Right renal cortex interstitium (tissue), 3 donors: ENCODE results near the gene CD109. TPM values are rescaled to one million over a fixed set of nuclear protein-coding genes. Genes with fewer than 3 reads are reported as not detected.
"Not testable (repeated sequence)": the region's sequence is repeated elsewhere in the genome, so short reads cannot be mapped to it uniquely, and the experiment has no call there.

Source experiments
- DNase-seq, 3 donors: peaks; one replicate each; pipeline ENCODE4 v3.0.0-alpha.2; 2013; ENCODE audit warnings: low read depth in 3 of 3, low spot score in 2 of 3
- polyA plus RNA-seq, 3 donors: library from polyadenylated mRNA; unstranded; fragments of 120-200 nt; gene quantifications; one replicate each; pipeline ENCODE4 v1.2.1, GENCODE V29; 2013; ENCODE audit not compliant: insufficient read length in 3 of 3

CD109 gene
- polyA plus RNA-seq, 3 donors, result 12.4 to 15.5 (median 14.8) TPM

DNA sequence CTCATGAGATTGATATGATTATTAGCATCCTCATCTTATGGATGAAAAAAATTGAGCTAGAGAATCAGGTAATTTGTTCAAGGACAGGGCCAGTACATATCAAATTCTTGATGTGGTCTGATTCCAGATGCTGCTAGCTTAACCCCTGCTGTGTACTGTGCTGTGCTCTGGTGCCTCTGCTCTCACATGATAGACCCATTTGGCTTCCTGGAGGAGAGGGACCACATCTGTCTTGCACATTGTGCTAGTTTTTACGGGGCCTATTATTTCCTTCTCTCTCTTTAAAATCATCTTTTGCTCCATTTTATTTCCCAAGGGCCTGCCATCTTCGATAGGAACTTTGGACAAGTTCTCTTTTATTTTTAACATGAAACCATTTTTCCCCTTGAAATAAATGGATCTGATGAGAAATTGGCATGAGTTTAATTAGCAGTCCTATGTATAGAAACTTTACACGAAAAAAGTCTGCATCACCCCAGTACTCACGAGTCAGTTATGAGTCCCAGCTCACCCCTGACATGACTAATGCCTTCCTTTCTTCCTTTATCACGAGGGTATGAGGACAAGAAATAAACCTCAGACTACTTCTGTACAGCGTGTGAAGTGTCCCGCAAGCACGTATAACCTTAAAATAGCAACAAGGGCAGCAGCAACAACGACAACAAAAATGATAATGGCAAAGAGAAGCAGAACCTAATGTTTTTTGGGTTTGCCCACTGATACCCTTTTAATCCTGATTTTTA, 26.5 kb downstream of the CD109 start:
- DNase-seq, result no peak

DNA sequence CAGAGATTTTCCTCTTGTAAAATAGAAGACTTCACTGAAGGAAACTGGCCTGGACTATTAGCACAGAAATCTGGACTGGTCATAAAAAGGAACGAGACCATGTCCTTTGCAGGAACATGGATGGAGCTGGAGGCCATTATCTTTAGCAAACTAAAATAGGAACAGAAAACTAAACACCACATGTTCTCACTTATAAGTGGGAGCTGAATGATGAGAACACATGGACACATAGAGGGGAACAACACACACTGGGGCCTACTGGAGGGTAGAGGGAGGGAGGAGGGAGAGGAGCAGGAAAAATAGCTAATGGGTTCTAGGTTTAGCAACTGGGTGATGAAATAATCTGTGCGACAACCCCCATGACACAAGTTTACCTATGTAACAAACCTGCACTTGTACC, 27.5 kb downstream of the CD109 start:
- not testable (repeated sequence) for DNase-seq

GRCh38 chr6:73724389-73724788, 28.4 kb downstream of the CD109 start:
- DNase-seq, result no peak

GRCh38 chr6:73725192-73725591, 29.2 kb downstream of the CD109 start:
- DNase-seq, result not testable (repeated sequence)

DNA sequence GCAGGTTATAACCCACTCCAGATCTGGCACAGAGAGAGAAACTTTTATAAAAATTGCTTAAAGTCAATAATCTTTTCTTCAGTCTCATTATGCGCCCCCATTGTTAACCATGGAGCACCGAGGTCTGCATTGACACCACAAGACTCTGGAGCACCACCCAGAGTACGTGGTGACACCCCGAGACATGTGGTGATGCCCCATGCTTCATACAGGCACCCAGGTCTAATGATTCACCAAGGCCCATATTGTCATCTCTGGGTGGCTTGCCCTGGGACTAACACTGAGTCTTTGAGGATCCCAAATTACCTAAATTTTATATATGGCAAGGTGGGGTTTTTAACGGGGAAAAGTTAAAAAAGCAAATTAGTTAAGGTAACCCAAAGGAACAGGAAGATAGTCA, 31.1 kb downstream of the CD109 start:
- no peak for DNase-seq

DNA sequence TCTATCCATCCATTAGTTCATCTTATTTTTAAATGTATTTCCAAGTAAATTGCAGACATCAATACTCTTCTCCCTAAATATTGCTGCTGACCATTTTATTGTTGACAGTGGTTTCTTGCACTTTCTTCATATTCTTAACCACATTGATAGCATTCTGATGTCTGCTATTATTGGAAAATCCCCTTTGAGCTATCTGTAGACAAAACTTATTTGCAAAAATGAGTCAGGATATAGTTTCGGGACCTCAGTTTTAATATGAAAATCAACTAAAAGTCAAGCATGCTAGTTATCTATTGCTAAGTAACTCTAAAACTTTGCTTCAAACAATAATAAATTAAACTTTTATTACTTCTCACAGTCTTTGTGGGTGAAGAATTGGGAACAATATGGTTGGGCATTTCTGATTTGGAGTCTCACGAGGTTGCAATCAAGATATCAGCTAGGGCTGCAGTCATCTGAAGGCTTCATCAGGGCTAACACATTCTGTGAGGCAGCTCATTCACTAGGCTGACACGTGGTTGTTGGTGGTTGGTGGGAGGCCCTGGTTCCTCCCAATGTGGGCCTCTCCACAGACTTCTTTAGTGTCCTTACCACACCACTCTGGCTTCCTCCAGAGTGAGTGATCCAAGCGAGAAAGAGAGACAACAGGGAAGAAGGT, 32.7 kb downstream of the CD109 start:
- no peak for DNase-seq

DNA sequence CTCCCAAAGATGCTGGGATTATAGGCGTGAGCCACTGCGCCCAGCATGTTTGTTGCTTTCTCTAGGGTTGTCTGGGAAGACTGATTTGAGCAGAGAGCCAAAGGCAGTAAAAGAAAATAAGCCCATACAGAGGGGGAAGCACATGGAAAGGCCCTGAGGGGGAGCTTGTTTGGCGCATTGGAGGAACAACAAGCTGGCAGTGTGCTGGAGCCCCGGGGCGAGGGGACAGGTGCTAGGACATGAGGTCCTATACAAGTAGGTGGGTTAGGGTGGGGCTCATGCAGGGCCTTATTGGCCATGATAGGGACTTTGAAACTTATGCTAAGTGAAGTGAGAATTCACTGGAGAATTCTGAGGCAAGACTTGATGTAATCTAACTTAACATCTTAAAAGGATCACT, 35.3 kb downstream of the CD109 start:
- DNase-seq, result no peak

DNA sequence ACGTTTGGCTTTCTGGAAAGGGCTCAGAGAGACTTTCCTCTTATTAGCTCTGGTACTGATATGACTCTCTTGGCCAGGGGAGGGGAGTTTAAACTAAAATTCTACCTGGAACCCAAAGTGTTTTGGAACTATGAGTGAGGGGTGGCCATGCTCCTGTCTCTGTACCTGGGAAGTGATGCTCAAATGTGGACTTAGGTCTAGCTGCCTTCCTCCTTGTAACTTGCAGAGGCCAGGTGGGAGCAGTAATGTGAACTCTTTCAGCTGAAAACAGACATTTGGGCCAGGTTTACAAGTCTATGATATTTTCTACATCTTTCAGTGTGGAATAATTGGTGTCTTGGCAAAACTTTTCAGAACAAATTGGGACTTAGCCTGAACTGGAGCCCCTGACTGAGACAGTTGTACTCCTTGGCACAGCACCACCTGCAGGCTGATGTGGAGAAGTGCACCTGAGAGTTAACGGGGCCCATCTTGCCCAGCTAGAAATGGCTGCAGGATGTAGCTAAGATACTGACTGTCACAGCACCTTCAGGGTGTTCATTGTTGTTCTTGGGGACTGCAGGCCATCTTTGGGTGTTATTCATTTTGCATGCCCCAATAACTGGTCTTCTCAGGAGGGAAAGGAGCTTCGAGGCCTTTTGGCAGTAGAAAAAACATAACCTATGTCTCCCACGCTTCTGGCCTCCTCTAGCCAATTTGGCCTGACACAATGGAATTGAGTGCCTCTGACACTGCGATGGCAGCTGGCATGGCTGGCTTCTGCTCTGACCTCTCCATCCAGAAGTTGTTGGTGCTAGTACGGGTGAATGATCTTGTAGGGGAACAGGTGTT, 37.1 kb downstream of the CD109 start:
- peak; percentile 25 to 55 (median 31) for DNase-seq

- DNase-seq, result no peak
These were observed 37.8 kb downstream of the CD109 start for GRCh38 chr6:73733791-73734190.

DNA sequence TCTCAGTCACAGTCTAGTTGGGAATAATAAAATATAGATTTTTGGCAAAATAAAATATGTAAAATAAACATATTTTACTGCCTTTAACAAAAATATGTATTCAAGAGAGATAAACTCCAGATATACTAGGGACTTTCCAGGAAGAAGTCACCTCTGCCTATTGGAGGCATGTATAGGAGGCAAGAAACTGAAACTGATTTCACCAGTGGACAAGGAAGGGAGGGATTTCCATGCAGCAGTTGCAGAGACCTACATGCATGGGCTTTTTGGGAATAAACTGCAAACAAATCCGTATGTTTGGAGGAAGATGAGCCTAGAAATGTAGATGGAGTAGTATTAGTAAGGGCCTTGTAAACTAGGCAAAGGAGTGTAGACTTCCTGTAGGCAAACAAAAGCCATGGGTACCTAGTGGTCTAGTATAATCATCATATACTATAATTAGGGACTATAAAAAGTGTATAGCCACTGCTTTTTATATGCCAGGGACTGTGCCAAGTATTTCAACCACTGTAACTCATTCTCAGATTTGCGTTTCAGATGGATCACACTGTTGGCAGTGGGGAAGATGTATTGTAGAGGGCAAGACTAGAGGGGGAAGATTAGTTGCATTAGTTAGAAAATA, 38.9 kb downstream of the CD109 start:
- DNase-seq, result no peak

- no peak for DNase-seq
These were observed 42.5 kb downstream of the CD109 start for GRCh38 chr6:73738367-73739028.

GRCh38 chr6:73739096-73739495, 43.1 kb downstream of the CD109 start:
- peak; percentile 48 to 67 (median 54) for DNase-seq

DNA sequence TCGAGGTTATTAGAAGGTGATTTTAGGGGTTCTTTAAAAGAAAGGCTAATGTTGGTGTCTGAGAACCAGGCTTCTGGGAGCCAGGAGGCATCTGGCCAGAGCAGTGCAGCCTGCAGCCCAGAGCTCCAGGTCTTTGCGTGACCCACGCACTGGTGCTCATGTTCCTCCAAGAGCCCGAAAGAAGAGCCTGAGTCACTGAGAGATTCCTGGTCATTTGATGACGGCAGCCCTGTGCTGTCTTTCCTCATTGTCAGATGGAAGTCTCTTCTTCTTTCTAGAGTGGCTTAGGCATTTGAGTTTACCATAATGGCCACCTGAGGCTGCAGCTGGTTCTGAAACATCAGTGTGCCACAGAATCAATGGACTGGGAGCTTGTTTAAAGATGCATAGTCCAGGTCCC, 46.4 kb downstream of the CD109 start:
- no peak for DNase-seq

DNA sequence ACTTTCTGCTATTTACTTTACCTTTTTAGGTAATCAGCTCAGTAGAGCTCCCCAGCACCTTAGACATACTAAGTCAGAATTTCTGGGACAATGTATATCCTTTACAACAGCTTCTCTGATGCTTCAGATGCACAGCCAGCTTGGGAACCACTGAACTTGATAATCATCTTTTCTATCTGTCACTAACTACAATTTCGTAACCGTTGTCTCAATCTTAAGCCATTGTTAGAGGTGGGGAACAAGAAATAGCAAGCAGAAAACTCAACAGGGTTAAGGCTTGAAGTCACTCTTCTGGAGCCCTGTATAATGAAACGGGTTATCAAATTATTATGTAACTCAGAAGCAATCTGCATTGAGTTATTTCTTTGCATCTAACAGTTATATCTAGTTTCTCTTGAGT, 47.1 kb downstream of the CD109 start:
- no peak for DNase-seq

GRCh38 chr6:73743556-73743955, 47.6 kb downstream of the CD109 start:
- no peak for DNase-seq

- no peak for DNase-seq
These were observed 50.8 kb downstream of the CD109 start for GRCh38 chr6:73746787-73747186.

- no peak for DNase-seq
These were observed 51.3 kb downstream of the CD109 start for GRCh38 chr6:73747289-73747688.

- DNase-seq, result no peak
These were observed 56.9 kb downstream of the CD109 start for GRCh38 chr6:73752943-73753342.

DNA sequence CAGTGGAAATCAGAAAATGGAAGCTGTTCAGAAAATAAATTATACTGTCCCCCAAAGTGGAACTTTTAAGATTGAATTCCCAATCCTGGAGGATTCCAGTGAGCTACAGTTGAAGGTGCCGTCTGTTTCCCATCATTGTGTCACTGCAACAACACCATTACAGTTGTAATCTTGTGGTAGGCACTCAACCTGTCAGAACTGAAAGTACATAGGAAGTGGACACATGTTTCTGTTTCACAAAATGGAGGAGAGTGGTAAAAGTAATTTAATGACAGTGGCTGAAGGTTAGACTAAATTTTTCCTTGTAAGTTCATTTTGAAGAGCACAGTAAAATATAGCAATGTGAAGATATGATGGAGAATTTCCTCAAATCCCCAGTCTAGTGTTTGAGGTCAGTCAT, 70.0 kb downstream of the CD109 start:
- DNase-seq, result no peak

GRCh38 chr6:73768558-73768957, 72.6 kb downstream of the CD109 start:
- no peak for DNase-seq

GRCh38 chr6:73769976-73770375, 74.0 kb downstream of the CD109 start:
- no peak for DNase-seq
